SIG-M5 (cell line): ENCODE results near the gene MTIF3.

ENCODE experiments used
- DNase-seq: peaks from one replicate; lab custom pipeline; 2025; lab: John Stamatoyannopoulos, UW

MTIF3 gene

DNA sequence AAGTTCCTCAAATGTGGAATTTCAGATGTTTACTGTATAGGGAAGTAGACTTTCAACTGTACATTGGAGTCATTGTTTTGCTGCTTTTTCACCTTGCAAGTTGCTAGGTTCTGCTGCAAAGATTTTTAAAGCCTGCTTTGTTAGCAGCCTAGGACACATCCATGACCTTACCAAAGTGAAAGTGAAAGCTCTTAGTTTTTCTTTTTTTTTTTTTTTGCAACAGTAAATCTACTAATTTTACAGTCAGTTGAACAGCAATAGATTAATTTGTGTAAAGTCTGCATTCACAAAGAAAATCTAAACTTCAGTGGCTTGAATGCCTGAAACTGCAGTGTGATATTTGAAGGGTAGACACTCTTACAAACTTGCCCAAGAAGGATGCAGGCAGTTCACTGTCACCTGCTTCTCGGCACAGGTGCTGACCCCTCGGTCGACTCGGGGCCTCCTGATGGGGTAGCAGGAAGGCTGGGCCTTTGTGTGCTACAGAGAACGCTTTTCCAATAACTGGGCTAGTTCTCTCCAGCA is 5.0 kb upstream of the MTIF3 start:
- no peak for DNase-seq

DNA sequence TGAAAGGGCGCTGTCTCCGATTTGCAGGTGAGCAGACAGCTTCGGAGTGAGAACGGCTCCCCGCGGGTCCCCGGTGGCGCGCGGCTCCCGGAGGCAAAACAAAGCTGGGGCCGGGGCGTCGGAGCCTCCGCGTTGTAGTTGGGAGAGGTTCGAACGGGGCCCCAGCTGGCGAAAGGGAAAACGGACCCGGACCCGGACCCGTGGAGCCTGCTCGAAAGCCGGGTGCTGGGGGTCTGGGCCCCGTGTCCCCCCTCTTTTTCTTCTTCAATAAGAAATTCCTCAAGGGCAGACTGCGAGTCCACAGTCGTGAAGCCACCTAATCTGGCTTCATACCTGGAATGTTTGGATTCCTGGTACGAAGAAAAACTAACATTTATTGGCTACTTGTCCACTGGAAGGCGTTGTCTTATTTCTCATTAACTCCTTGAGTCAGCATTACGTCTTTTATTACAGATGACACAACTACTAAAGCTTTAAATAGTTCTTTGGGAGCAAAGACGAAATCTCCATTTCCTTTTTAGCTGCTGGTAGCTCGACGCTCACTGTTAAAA is 632 bp upstream of the MTIF3 start:
- peak; percentile 32 for DNase-seq

DNA sequence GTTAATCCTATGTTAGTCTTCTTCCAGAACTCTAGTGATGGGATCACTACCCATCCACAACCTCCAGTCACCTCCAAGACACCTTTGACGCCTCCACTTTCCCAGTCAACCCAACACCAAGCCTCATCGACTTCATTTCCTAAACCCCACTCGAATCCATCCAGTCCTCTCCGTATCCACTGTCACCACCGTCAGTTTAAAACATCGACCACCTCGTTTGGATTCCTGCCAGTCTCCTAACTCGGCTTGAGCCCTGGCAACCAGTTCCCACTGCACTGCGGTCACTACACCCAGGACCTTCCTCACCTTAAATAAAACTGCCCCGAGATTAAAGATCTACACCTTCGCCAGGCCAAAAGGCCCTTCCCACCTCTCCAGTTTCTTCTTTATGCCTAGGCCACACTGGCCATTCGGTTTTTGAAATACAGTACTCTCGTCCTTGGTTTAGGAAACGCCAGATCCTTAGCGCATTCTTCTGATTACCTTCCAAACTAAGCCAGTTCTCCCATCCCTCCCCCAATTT is 1.2 kb downstream of the MTIF3 start:
- DNase-seq: no peak

DNA sequence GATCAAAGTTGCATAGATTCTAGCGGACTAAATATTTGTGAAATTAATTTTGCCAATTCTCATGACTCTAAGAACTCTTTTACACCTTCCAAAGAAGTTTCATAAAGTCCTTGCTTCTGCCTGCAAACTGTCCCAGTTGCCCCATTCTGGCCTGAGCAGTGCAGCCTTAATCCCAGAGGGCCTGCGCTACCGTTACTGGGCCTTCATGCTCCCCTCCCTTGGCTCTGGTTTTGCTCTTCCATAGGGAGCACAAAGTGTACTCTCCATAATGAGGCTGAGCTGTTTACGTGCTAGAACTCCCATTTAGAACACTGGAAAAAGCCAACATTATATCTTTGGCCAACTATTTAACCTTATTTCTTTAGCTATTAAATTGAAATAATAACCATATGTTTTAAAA is 2.1 kb downstream of the MTIF3 start:
- no peak for DNase-seq

DNA sequence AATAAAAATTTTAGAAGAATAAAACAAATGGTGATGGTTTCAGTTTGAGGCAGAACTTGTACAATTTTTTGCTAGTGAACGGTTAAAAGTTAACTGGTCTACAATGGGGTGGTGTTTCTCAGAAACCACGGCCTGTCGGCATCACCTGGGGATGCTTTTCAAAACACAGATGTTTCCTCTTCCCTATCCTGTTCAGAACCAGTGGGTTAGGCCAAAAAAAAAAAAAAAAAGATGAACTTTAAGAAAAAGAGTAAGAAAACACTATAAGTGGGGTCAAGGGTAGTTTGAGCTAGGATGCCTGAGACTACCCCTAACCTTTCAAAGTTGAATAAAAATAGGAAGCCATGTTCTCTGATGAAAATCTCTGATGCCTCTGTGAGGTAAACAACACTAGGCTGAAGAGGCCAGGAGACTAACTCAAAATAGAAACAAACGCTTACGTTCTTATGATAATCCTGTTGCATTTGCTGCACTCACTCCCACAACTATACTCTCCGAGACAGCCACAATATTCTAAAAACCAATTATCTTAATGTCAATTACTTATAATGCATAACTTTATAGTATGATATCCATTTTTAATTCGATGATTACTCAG is 3.3 kb downstream of the MTIF3 start:
- no peak for DNase-seq

DNA sequence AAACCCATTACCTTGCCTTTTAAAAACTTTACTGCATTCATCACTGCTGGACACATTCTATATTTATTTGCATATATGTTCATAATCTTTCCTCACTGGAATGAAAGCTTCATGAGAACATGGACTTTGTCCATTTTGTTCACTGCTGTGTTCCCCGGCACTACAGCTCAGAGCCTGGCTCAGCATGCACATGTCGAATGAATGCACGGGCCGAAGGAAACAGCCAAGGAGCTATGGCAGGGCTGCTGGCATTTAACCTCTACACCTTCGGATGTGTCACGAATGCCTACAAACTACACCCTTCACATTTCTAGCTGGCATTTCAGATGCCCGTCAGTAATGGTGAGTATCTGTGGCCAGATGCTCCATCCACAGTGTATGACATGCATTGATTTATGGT is 7.6 kb downstream of the MTIF3 start:
- DNase-seq: no peak

DNA sequence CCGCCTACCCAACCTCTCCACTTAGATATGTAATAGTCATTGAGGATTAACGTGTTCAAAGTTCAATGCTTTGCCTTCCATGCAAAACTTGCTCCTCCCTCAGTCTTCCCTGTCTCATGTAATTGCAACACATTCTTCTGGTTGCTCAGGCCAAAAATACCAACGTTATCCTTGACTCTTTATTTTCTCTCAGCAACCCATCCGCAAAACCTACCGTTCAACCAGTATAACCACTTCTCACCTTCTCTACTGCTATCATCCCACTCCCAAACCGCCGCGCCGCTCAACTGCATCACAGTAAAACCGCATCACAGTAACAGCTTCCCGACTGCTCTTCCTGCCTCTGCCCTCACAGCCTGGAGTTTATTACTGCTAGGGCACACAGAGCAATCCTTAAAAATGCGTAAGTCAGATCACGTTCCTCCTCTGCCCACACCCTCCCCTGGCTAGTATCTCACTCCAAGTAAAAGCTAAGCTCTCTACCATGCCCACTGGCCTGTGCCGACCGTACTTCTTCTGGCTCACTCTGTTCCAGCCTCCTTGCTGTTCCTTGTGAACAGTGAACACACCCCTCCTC is 8.2 kb downstream of the MTIF3 start:
- no peak for DNase-seq

DNA sequence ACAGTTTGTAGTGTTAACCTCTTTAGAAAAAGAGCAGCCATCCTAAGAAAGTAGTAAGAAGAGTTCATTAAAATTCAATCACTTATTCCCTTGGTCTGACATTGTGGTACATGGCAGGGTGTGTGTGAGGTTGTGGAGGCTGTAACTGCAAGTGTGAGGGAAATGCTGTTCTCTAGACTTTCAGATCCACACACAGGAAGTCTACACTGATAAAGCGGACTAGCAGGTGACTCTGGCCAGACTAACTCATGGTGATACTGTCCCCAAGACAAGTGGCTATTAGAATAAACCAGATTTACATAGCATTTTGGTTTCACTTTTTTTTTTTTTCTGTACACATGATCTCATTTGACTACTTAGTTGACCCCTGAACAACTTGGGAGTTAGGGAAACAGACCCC is 10.0 kb downstream of the MTIF3 start:
- DNase-seq: no peak

DNA sequence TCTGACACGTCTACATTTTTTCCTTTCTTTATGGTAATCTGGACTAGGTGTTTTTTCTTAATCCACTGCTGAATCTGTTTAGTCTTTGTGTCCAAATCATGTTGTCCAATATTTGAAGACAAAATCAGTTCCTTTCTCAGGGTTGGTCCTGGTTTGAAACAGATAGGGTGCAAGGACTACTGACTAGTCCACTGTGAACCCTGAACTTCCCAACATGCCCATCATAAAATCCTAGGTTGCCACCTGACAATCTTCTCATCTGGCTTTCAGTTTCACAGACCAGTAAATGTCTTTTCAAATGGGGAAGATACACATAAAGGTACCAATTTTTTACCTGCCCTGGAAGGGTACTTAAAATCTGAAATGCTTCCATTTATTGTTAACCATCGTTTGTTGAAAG is 13.2 kb downstream of the MTIF3 start:
- no peak for DNase-seq

DNA sequence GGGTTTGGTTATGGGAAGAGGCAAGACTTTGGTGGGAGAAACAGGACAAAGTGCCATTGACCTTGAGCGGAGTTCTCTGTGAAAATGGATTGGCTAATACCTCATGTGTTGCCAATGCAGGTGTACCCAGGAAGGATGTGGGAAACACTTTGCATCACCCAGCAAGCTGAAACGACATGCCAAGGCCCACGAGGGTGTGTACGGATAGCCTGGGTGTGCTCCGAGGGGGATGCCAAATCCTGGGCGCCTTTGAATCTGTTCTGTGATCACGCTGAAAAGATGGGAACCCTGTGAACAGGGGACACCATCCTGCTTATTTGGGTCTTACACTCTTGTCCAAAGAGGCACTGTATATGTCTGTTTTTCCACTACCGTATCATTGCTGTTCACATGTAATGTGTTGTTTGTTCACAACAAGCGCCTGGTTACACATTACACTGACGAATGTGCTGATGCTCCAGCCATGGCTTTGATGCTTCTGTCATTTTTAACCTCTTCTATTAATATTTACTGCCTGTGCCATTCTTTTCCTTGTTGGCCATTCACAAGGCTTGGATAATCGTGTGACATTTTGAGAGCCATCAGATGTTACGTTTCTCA is 17.7 kb downstream of the MTIF3 start:
- no peak for DNase-seq

DNA sequence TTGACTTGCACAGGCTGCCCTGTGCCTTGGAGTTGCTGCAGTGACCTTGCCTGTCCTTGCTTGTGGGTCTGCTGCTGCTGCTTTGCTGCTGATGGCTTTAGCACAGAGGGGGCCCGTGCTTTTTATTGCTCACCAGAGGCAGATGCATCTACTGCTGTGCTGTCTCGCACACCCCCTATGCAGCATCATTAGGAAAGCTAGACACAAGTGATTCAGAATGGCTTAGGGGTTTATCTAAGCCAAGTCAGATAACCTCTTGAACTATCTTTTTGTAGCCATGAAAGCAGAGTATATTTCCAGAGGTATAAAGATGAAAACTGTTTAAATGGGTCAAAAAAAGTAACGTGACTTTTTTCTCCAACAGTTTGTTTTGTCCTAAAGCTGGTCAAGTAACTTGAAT is 18.2 kb downstream of the MTIF3 start:
- DNase-seq: no peak

DNA sequence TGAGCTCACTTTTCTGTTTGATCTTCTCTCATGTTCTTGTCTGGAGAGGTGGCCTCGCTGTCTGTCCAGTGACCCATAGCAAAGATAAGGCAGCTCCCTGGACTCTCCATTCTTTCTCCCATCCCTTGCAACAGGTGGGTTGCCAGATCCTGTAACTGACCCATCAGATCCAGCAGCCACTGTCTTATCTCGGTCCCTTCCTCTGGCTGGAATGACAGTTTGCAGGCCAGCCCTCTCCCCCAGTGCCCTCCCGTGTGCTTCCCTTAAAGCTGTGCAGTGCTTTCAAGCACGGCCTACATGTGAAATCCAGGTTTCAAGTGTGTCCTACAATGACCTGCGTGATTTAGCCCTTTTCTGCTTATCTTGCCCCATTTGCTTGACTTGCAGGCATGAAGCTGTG is 22.2 kb downstream of the MTIF3 start:
- DNase-seq: no peak

DNA sequence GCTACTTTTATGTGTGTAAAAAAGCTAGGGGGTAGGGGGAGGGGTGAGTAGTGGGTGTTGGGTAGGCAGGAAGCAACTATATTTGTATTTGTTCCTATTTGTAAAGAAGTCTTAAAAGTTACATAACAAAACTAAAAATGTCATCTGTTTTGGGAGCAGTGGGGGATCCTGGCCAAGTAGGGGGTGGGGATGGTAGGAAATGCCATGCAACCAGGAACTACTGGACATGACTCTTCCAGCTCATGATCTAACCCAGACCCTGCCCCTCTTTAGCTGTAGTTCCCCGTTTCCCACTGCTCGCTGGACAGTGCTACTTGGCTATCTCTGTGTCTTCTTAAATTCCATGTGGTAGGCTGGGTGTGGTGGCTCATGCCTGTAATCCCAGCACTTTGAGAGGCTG is 22.7 kb downstream of the MTIF3 start:
- no peak for DNase-seq

DNA sequence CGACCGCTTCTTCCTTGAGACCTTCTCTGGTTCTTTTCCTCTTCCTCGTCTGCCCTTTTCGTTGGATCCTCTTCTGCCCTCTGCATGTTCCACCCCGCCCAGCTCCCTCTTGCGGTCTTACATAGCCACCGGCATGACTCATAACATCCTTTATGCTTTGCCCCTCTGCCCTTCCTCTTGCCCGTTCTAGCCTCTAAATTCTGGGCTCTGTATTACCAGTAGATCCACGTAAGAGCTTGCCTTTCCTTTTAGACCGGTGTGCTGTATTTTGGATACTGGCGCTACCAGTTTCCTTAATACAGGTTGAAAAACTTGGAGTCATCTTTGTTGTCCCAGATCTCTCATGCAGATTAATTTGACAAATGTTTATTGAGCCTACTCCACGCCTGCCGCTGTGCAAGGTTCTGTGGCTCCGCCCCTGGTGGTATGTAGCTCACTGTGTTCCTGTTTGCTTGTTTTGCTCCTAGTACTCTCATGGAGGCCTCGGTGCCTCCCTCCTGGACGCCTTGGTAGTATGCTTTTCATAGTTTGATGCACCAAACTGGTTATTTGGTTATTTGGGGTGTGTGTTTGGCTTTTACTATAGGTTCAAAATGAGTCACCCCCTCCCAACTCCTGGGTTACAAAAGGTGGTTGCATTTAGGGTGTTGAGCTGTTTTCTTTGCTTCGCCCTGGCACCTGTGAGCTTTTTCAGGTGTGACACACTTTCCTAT is 24.3 kb downstream of the MTIF3 start:
- peak; percentile 85 for DNase-seq

DNA sequence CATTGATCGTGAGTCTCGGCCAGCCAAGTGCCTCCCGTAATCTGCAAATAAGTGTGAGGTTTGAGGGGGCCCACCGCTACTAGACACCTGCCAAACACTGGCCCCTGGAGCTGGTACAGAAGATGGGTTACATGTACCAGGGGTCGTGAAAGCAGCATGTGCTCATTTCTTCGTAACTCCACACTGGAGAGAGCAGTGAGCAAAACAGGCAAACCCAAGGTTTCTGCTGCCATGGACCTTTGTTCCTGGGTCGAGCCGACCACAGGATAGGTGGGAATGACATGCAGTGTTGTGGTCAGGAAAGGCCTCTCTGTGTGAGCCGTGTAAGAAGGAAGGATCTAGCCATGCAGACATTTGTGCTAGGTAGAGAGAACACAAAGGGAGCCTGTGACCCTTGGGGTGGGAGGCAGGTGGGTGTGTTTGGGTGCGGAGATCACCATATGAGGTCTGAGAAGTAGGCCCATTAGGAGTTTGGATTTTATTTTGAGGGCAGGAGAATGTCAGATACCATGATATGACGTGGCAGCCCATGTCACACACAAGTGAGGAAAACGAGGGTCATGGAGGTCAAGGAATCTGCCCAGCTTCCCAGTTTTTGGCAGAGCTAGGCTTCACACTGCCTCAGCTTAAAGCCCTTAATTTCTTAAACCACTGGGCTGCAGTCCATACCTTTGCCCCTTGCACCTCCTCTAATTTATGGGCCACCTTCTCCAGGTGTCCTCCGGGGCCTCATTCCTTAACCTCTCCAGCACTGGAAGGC is 25.0 kb downstream of the MTIF3 start:
- no peak for DNase-seq

DNA sequence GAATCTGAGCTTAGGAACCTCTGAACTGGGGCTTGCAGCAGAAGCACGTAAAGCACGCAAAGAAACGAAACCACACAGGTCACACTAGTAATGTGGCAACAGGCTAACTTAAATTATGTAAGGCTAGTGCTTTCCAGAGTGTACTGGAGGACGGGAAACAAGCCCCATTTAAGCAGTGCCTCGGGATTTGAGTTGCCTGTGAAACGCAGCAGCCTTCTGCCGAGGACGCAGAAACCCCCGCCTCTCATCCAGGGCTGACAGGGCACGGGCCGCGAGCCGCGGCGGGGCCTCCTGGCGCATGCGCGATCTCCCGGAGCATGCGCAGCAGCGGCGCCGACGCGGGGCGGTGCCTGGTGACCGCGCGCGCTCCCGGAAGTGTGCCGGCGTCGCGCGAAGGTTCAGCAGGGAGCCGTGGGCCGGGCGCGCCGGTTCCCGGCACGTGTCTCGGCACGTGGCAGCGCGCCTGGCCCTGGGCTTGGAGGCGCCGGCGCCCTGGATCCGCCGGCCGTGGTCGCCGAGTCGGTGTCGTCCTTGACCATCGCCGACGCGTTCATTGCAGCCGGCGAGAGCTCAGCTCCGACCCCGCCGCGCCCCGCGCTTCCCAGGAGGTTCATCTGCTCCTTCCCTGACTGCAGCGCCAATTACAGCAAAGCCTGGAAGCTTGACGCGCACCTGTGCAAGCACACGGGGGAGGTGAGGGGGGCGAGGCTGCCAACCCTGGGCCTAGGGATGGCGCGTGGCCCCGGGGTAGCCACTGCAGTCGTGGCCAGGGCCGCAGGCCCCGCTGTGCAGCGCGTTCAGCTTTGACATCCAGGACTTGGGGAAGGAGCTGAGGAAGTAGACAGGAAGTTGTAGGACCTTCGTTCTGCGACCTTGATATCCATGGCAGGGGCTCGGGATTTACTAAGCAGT is 25.9 kb downstream of the MTIF3 start, which contains the start of gene GTF3A:
Gene GTF3A, plus strand, starts transcription at position 374 of the 912 bp plus-strand sequence.
- DNase-seq: peak; percentile 31

DNA sequence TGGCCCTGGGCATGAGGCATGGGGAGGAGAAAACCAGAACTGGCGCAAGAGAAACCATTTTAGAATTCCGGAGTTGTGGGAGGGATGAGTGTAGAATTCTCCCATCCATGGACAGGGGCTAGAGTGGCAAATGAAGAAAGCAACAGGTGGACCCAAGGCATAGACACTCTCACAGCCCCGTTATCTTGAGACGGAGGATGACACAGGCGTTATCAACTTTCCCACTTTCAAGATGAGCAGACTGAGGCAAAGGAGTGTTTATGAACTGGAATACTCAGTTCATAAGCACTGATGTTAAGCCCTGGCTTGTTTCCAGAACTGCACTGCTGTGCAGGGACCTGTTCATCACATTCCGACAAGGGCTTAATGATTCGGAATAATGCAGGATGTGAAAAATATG is 27.0 kb downstream of the MTIF3 start:
- no peak for DNase-seq

DNA sequence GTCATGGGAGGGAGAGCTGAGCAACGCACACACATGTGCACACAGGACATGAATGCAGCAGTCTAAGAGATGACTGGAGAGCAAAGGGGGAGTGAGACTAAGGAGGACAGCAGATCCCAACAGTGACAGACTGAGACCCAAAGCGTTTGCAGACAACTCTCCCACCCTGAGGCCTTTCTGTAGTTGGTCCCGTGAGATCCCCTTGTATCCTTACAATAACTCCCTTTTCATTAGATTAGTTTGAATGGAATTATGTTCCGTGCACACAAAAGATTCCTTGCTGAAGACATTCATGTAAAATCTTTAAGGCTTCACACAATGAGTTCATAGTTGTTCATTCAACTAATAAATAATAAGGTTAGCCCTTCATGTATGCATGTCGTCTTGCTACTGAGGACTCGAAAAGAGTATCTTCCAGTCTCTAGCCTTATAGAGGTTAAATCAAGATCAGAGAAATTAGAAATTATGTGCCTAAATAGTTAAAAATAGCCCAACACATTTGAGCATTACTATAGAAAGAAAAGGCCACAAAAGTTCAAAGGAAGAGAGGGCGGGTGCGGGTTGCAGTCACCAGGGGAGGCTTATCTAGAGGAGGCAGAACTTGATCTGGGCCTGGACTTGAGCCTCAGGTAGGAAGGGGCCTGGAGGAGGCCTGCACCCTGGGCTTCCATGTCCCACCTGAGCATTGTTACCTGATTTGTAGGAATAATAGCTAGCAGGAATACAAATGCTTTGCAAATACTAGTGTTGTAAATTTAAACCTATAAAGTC is 29.1 kb downstream of the MTIF3 start:
- no peak for DNase-seq

DNA sequence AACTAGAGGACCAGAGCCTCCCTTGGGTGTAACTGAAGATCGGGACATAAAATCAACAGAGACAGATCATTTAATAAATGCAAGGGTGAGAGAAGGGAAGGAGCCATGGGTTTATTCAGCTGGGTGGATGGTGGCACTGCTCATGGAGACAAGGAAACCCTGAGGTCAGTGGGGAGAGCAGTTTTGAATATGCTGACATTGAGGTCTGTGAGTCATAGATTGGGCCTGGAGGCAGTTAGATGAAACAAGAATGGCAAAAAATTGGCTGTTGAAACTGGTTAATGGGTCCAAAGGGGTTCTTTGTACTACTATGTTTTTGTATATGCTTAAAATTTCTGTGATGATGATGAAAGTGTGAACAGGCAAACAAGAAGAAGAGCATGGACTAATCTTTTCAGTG is 31.0 kb downstream of the MTIF3 start:
- DNase-seq: no peak

DNA sequence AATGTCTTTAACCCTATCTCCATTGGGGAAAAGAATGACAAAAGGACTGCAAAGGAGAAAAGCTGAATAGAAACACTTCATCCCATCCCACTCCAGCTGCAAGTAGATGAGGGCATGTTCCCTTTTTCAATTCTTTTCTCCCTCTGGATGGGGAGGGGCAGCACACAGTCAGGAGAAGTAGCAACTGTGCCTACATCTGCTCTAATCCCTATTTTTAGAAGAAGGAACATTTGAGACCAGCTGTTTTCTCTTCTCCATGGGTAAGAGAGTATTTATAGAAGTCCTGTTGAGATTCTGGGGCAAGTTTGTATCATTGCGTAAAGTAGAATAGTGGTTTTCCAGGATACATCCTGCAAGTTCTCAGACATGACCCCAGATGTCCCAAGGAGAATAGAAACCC is 35.2 kb downstream of the MTIF3 start:
- no peak for DNase-seq
